WTC11 (cell line): Measurements from ENCODE around the gene MAML3. TPM values are rescaled to one million over a fixed set of nuclear protein-coding genes. Genes with fewer than 3 reads are reported as not detected.

ENCODE experiments used
- ATAC-seq: fragments of 200-7000 bp; cut with Tn5 transposase; 2 replicates; pipeline ENCODE4 v1.10.0; 2021; ENCODE audit warnings: mild to moderate bottlenecking, moderate library complexity
- CTCF ChIA-PET: fragments of 300-600 bp; sonication (Branson Sonifier 250); formaldehyde crosslinking; loops from one replicate; lab custom pipeline; 2021; ENCODE audit warnings: antibody characterized with exemption; lab: Charles Lee
- POLR2A ChIA-PET: fragments of 350-600 bp; sonication (Branson Sonifier 250); formaldehyde crosslinking; loops from one replicate; lab custom pipeline; 2021; ENCODE audit warnings: antibody characterized with exemption; lab: Charles Lee
- DNase-seq: peaks from one replicate; pipeline ENCODE4 v3.0.0; 2021; ENCODE audit warnings: low spot score
- H3K27ac Mint-ChIP-seq: 2 replicates; pipeline ENCODE4 v1.8.0; 2021; ENCODE audit warnings: mixed read lengths
- H3K27me3 Mint-ChIP-seq: 2 replicates; pipeline ENCODE4 v1.8.0; 2021; ENCODE audit warnings: low read depth, mild to moderate bottlenecking, moderate library complexity, mixed read lengths
- H3K36me3 Mint-ChIP-seq: 2 replicates; pipeline ENCODE4 v1.8.0; 2021; ENCODE audit warnings: mixed read lengths
- H3K4me1 Mint-ChIP-seq: 2 replicates; pipeline ENCODE4 v1.8.0; 2022; ENCODE audit warnings: mixed read lengths
- H3K4me3 Mint-ChIP-seq: 2 replicates; pipeline ENCODE4 v1.8.0; 2021; ENCODE audit warnings: mild to moderate bottlenecking, moderate library complexity, mixed read lengths
- H3K9me3 Mint-ChIP-seq: 2 replicates; pipeline ENCODE4 v1.8.0; 2021; ENCODE audit warnings: mixed read lengths
- AFF4 ChIP-seq: sonication (generic); formaldehyde crosslinking; IDR thresholded peaks from 2 replicates; pipeline ENCODE4 v1.8.1; 2023; ENCODE audit warnings: mild to moderate bottlenecking, missing genetic modification reagents, borderline replicate concordance
- ARID4B ChIP-seq: sonication (generic); formaldehyde crosslinking; IDR thresholded peaks from 2 replicates; pipeline ENCODE4 v1.8.0; 2023; ENCODE audit warnings: missing genetic modification reagents, mild to moderate bottlenecking, borderline replicate concordance
- ATF2 ChIP-seq: sonication (generic); formaldehyde crosslinking; IDR thresholded peaks from 2 replicates; pipeline ENCODE4 v1.8.1; 2022; ENCODE audit warnings: low read depth, missing genetic modification reagents, borderline replicate concordance
- CREB1 ChIP-seq: sonication (generic); formaldehyde crosslinking; IDR thresholded peaks from 2 replicates; pipeline ENCODE4 v1.8.0; 2023; ENCODE audit warnings: mild to moderate bottlenecking, missing genetic modification reagents
- CTCF ChIP-seq: fragments of 200-600 bp; IDR thresholded peaks from 2 replicates; pipeline ENCODE4 v1.8.0; 2022; ENCODE audit warnings: antibody characterized with exemption
- GTF2I ChIP-seq: fragments of 250-450 bp; sonication (Bioruptor Pico); conservative IDR thresholded peaks from 2 replicates; pipeline ENCODE4 v1.4.0; 2021; ENCODE audit warnings: mild to moderate bottlenecking
- IRF1 ChIP-seq: sonication (generic); formaldehyde crosslinking; IDR thresholded peaks from 2 replicates; pipeline ENCODE4 v1.8.0; 2023; ENCODE audit warnings: missing genetic modification reagents
- IRF2 ChIP-seq: sonication (generic); formaldehyde crosslinking; IDR thresholded peaks from 2 replicates; pipeline ENCODE4 v1.8.0; 2022; ENCODE audit warnings: low read depth, missing genetic modification reagents, borderline replicate concordance
- JAZF1 ChIP-seq: fragments of 250-450 bp; sonication (Bioruptor Pico); IDR thresholded peaks from 2 replicates; pipeline ENCODE4 v1.9.0; 2021; ENCODE audit warnings: moderate library complexity, mild to moderate bottlenecking, inconsistent platforms
- MAX ChIP-seq: sonication (generic); formaldehyde crosslinking; IDR thresholded peaks from 2 replicates; pipeline ENCODE4 v1.8.0; 2022; ENCODE audit warnings: mild to moderate bottlenecking, missing genetic modification reagents
- MYBL2 ChIP-seq: sonication (generic); formaldehyde crosslinking; IDR thresholded peaks from 2 replicates; pipeline ENCODE4 v1.8.1; 2023; ENCODE audit warnings: mild to moderate bottlenecking, moderate library complexity, missing genetic modification reagents
- NR3C1 ChIP-seq: sonication (generic); formaldehyde crosslinking; conservative IDR thresholded peaks from 2 replicates; pipeline ENCODE4 v1.8.1; 2023; ENCODE audit warnings: low read depth, mild to moderate bottlenecking, missing genetic modification reagents
- RELA ChIP-seq: sonication (generic); formaldehyde crosslinking; IDR thresholded peaks from 2 replicates; pipeline ENCODE4 v1.8.1; 2022; ENCODE audit warnings: missing genetic modification reagents, mild to moderate bottlenecking, borderline replicate concordance
- SOX15 ChIP-seq: fragments of 250-450 bp; sonication (Bioruptor Pico); IDR thresholded peaks from 2 replicates; pipeline ENCODE4 v1.9.0; 2021; ENCODE audit warnings: mild to moderate bottlenecking
- TEAD1 ChIP-seq: sonication (generic); formaldehyde crosslinking; IDR thresholded peaks from 2 replicates; pipeline ENCODE4 v1.8.0; 2022; ENCODE audit warnings: mild to moderate bottlenecking, missing genetic modification reagents
- USF1 ChIP-seq: sonication (generic); formaldehyde crosslinking; IDR thresholded peaks from 2 replicates; pipeline ENCODE4 v1.8.0; 2022; ENCODE audit warnings: mild to moderate bottlenecking, missing genetic modification reagents
- ZBTB43 ChIP-seq: sonication (generic); formaldehyde crosslinking; IDR thresholded peaks from 2 replicates; pipeline ENCODE4 v1.8.1; 2023; ENCODE audit warnings: mild to moderate bottlenecking, missing genetic modification reagents
- ZNF121 ChIP-seq: sonication (generic); formaldehyde crosslinking; IDR thresholded peaks from 2 replicates; pipeline ENCODE4 v1.8.0; 2023; ENCODE audit warnings: missing genetic modification reagents
- ZNF232 ChIP-seq: sonication (generic); formaldehyde crosslinking; IDR thresholded peaks from 2 replicates; pipeline ENCODE4 v1.8.0; 2022; ENCODE audit warnings: mild to moderate bottlenecking, missing genetic modification reagents
- ZNF512 ChIP-seq: sonication (generic); formaldehyde crosslinking; IDR thresholded peaks from 2 replicates; pipeline ENCODE4 v1.8.1; 2022; ENCODE audit warnings: missing genetic modification reagents, borderline replicate concordance
- total RNA-seq: library from RNA; stranded (reverse); gene quantifications from 3 replicates; pipeline ENCODE4 v1.2.3, GENCODE V29; 2021

The MAML3 gene
- total RNA-seq, 1 experiment from 2014 or later: 7.4 TPM

GRCh38 chr4:139957065-139957464, 196.9 kb downstream of the MAML3 start:
- Mint-ChIP-seq H3K27me3 (no peaks in the 10 kb centered on the region), H3K4me1 (peaks cover 29% of the 10 kb centered on the region), H3K27ac (no peak overlapping the region), H3K36me3 (no peaks in the 10 kb centered on the region), H3K9me3 (no peaks in the 10 kb centered on the region)
- no peak for ATAC-seq
- CTCF ChIA-PET: no interaction called here
- no peak for TF ChIP-seq MYBL2 (CRISPR knock-in tag)
- no peak for TF ChIP-seq USF1 (CRISPR knock-in tag)
- TF ChIP-seq ZBTB43: no peak
- TF ChIP-seq SOX15 (CRISPR knock-in tag): no peak
- no peak for TF ChIP-seq NR3C1 (CRISPR knock-in tag)
- no peak for TF ChIP-seq ZNF121 (CRISPR knock-in tag)
- TF ChIP-seq AFF4 (CRISPR knock-in tag): no peak
- TF ChIP-seq ZNF232 (CRISPR knock-in tag): no peak
- no peak for TF ChIP-seq CREB1 (CRISPR knock-in tag)
- TF ChIP-seq CTCF: no peak
- no peak for TF ChIP-seq ARID4B (CRISPR knock-in tag)
- no peak for TF ChIP-seq MAX (CRISPR knock-in tag)
- no peak for TF ChIP-seq ZNF512 (CRISPR knock-in tag)
- TF ChIP-seq ATF2 (CRISPR knock-in tag): no peak
- TF ChIP-seq GTF2I (CRISPR knock-in tag): no peak
- TF ChIP-seq TEAD1: no peak
- TF ChIP-seq RELA (CRISPR knock-in tag): no peak
- TF ChIP-seq JAZF1 (CRISPR knock-in tag): no peak
- no peak for TF ChIP-seq IRF1
- TF ChIP-seq IRF2: no peak
- TF ChIP-seq, all 79 proteins: peak for 0
- no peak for DNase-seq
- H3K4me3 Mint-ChIP-seq: no peak overlapping the region
- POLR2A ChIA-PET: no interaction called here
